Measurements from ENCODE around the gene PLK4. TPM values are rescaled to one million over a fixed set of nuclear protein-coding genes. Genes with fewer than 3 reads are reported as not detected.

The PLK4 gene
- total and polyA plus RNA-seq, 2 donors (not counting 1 experiment from before 2014, with no cell fraction given), result 1.2 to 4.3 TPM

GRCh38 chr4:127905029-127905428 is 24.3 kb downstream of the PLK4 start:
- Histone ChIP-seq H3K4me3 (ENCODE audit: control extremely low read depth in 1 of 5, extremely low read depth in 1 of 5, insufficient read depth in 1 of 5, low read depth in 2 of 5, low read length in 4 of 5) (no peak overlapping the region), H3K79me2 (ENCODE audit: control insufficient read depth, insufficient read depth, low read length) (no peaks in the 10 kb centered on the region), H2AFZ (ENCODE audit: insufficient read depth, low read depth, low read length, poor library complexity, severe bottlenecking) (no peak overlapping the region), H3K9ac (ENCODE audit: low read length) (no peak overlapping the region), H3K9me3 (ENCODE audit: control extremely low read depth in 1 of 3, control insufficient read depth in 2 of 3, insufficient read depth in 1 of 3, low read length in 2 of 3) (no peaks in the 10 kb centered on the region), H3K4me1 (ENCODE audit: control insufficient read depth in 2 of 2, insufficient read depth in 2 of 2, low read length in 2 of 2) (no peaks in the 10 kb centered on the region), H3K27me3 (replicated peaks in 1 of 4; ENCODE audit: control extremely low read depth in 1 of 4, control insufficient read depth in 3 of 4, insufficient read depth in 4 of 4, low read length in 3 of 4) (no peaks in the 10 kb centered on the region), H4K20me1 (ENCODE audit: control insufficient read depth, insufficient read depth, low read length, poor library complexity, severe bottlenecking) (no peaks in the 10 kb centered on the region), H3K36me3 (replicated peaks in 1 of 2; ENCODE audit: control extremely low read depth in 1 of 2, control insufficient read depth in 1 of 2, extremely low read depth in 1 of 2, insufficient read depth in 2 of 2, low read length in 1 of 2) (no peaks in the 10 kb centered on the region), H3K27ac (ENCODE audit: low read length in 2 of 2) (no peak overlapping the region), H3K4me2 (replicated peaks; ENCODE audit: low read depth, low read length, poor library complexity, severe bottlenecking) (no peak overlapping the region)
- ATAC-seq (ENCODE audit: low read depth), result no peak
- Mint-ChIP-seq H3K4me3 (no peak overlapping the region), H3K9me3 (ENCODE audit: insufficient read depth) (peaks cover 4% of the 10 kb centered on the region), H3K27me3 (no peaks in the 10 kb centered on the region), H3K27ac (no peak overlapping the region), H3K4me1 (no peaks in the 10 kb centered on the region)
- ChIA-PET CTCF (no interaction called here), POLR2A (no interaction called here)
- TF ChIP-seq CTCF (IDR thresholded peaks at IDR 0.05) (no peak), EZH2 (IDR thresholded peaks at IDR 0.05; ENCODE audit: borderline replicate concordance, insufficient read depth, low read depth, low read length, poor library complexity, severe bottlenecking) (no peak)
- 96% methylated on average over 8 of the region's 8 CpGs for WGBS (ENCODE audit: insufficient coverage)
- intact Hi-C loops (cut with micrococcal nuclease), result no loop called here
- DNase-seq, result no peak

- Mint-ChIP-seq H3K9me3 (ENCODE audit: insufficient read depth) (no peaks in the 10 kb centered on the region), H3K4me3 (no peak overlapping the region), H3K27me3 (no peaks in the 10 kb centered on the region), H3K4me1 (no peaks in the 10 kb centered on the region), H3K27ac (no peak overlapping the region)
- Histone ChIP-seq H3K27me3 (replicated peaks in 1 of 4; ENCODE audit: control extremely low read depth in 1 of 4, control insufficient read depth in 3 of 4, insufficient read depth in 4 of 4, low read length in 3 of 4) (no peaks in the 10 kb centered on the region), H3K4me1 (ENCODE audit: control insufficient read depth in 2 of 2, insufficient read depth in 2 of 2, low read length in 2 of 2) (no peaks in the 10 kb centered on the region), H3K4me2 (replicated peaks; ENCODE audit: low read depth, low read length, poor library complexity, severe bottlenecking) (no peak overlapping the region), H3K4me3 (ENCODE audit: control extremely low read depth in 1 of 5, extremely low read depth in 1 of 5, insufficient read depth in 1 of 5, low read depth in 2 of 5, low read length in 4 of 5) (no peak overlapping the region), H4K20me1 (ENCODE audit: control insufficient read depth, insufficient read depth, low read length, poor library complexity, severe bottlenecking) (no peaks in the 10 kb centered on the region), H3K36me3 (replicated peaks in 1 of 2; ENCODE audit: control extremely low read depth in 1 of 2, control insufficient read depth in 1 of 2, extremely low read depth in 1 of 2, insufficient read depth in 2 of 2, low read length in 1 of 2) (peaks cover 13 to 29% of the 10 kb centered on the region in 2 experiments), H2AFZ (ENCODE audit: insufficient read depth, low read depth, low read length, poor library complexity, severe bottlenecking) (no peak overlapping the region), H3K9me3 (ENCODE audit: control extremely low read depth in 1 of 3, control insufficient read depth in 2 of 3, insufficient read depth in 1 of 3, low read length in 2 of 3) (no peaks in the 10 kb centered on the region), H3K9ac (ENCODE audit: low read length) (no peak overlapping the region), H3K79me2 (ENCODE audit: control insufficient read depth, insufficient read depth, low read length) (no peaks in the 10 kb centered on the region), H3K27ac (ENCODE audit: low read length in 2 of 2) (no peak overlapping the region)
- no peak for ATAC-seq (ENCODE audit: low read depth)
- WGBS (ENCODE audit: insufficient coverage), result no CpG with 5 or more reads among the region's 3 CpGs
- CTCF ChIA-PET, result interaction anchor here (0.6 kb wide), 1 partner anchor 50 kb away, joined by 3 read pairs; no protein-coding TSS in a partner anchor
- TF ChIP-seq CTCF (IDR thresholded peaks at IDR 0.05), result no peak
- TF ChIP-seq EZH2 (IDR thresholded peaks at IDR 0.05; ENCODE audit: borderline replicate concordance, insufficient read depth, low read depth, low read length, poor library complexity, severe bottlenecking), result no peak
- intact Hi-C loops (cut with micrococcal nuclease), result no loop called here
- POLR2A ChIA-PET, result no interaction called here
- DNase-seq, result no peak
Observed at GRCh38 chr4:127916512-127916911, 35.8 kb downstream of the PLK4 start.
